ENCODE data around the gene N4BP2L1.

Gene N4BP2L1

GRCh38 chr13:32427852-32428580, at the start of gene N4BP2L1:
Gene N4BP2L1 (minus strand): TSS chr13:32428130. CDS start chr13:32428082, 48 bp downstream.
- TF ChIP-seq CTCF (conservative IDR thresholded peaks at IDR 0.05; ENCODE audit: low read depth, low read length) = no peak
- peak within 1 kb of the TSS; percentile 67 for H3K4me3 ChIP-seq (ENCODE audit: low read depth, low read length)
- DNase-seq (ENCODE audit: low read depth) = peak; percentile 44

GRCh38 chr13:32476892-32477291, 49.0 kb upstream of the N4BP2L1 start:
- no peak for TF ChIP-seq CTCF (conservative IDR thresholded peaks at IDR 0.05; ENCODE audit: low read depth, low read length)
- DNase-seq (ENCODE audit: low read depth) = no peak
- H3K4me3 ChIP-seq (ENCODE audit: low read depth, low read length) = no peak overlapping the region

GRCh38 chr13:32476021-32476731, 48.2 kb upstream of the N4BP2L1 start:
- no peak for TF ChIP-seq CTCF (conservative IDR thresholded peaks at IDR 0.05; ENCODE audit: low read depth, low read length)
- no peak for DNase-seq (ENCODE audit: low read depth)
- H3K4me3 ChIP-seq (ENCODE audit: low read depth, low read length) = no peak overlapping the region

DNA sequence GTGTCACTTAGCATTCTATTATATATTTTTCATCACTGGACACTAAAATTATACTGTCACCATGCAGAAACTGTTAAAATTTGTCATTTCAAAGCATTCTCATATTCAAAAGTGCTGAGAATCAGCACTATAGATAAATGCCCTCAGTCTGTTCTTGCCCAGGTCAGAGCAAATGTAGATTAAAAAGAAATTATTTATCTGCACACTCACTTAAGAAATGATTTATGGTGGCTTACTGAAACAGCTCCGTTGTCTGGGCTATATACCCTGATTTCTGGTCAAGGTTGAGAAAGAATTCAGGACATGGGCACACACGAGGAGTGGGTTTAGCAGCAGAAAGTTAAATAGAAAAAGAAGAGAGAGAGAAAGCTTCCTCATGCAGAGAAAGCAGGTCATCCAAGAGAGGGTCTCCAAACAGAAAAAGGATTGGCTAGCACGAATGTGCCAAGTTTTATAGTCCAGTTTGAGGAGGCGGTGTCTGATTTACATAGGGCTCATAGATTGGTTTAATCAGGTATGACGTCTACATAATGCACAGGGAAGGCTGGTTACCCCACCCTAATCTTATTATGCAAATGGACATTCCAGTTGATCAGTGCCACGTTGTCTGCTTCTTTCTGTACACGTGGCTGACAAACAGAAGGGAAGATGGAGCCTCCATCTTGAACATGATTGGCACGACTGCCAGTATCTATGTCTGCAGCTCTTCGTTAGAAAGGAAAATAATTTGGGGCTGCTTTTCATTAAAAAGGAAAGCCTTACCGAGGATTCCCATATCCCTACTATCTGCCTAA, 47.3 kb upstream of the N4BP2L1 start:
- no peak for TF ChIP-seq CTCF (conservative IDR thresholded peaks at IDR 0.05; ENCODE audit: low read depth, low read length)
- no peak overlapping the region for H3K4me3 ChIP-seq (ENCODE audit: low read depth, low read length)
- DNase-seq (ENCODE audit: low read depth) = no peak

DNA sequence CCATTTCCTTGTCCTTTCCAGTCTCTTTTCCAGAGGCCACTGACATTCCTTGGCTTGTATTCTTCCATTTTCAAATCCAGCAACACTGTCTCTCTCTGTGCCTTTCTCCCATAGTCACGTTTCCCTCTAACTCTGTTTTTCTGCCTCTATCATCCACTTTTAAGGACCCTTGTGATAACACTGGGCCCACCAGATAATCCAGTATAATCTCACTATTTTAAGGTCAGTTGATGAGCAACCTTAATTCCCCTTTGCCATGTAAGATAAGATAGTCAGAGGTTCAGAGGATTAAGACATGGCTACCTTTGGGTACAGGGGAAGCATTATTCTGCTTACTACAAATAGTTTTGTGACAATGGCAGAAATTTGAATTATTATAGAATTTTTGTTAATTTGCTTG, 45.7 kb upstream of the N4BP2L1 start:
- no peak for TF ChIP-seq CTCF (conservative IDR thresholded peaks at IDR 0.05; ENCODE audit: low read depth, low read length)
- no peak for DNase-seq (ENCODE audit: low read depth)
- no peak overlapping the region for H3K4me3 ChIP-seq (ENCODE audit: low read depth, low read length)

GRCh38 chr13:32472194-32472621, 44.3 kb upstream of the N4BP2L1 start:
- DNase-seq (ENCODE audit: low read depth) = peak; percentile 33
- H3K4me3 ChIP-seq (ENCODE audit: low read depth, low read length) = no peak overlapping the region
- TF ChIP-seq CTCF (conservative IDR thresholded peaks at IDR 0.05; ENCODE audit: low read depth, low read length) = no peak
